ENCODE data around the gene PDX1. TPM values are rescaled to one million over a fixed set of nuclear protein-coding genes. Genes with fewer than 3 reads are reported as not detected.

The PDX1 gene
- total RNA-seq, 5 donors from 2014 or later (not counting 1 experiment from before 2014, with no cell fraction given): not detected

GRCh38 chr13:27971776-27972477 lies 52.1 kb downstream of the PDX1 start:
- Mint-ChIP-seq H3K4me3 (no peak overlapping the region), H3K36me3 (no peaks in the 10 kb centered on the region), H3K27me3 (peaks cover 64 to 87% of the 10 kb centered on the region in 2 donors), H3K4me1 (peaks cover 22 to 33% (median 31%) of the 10 kb centered on the region in 3 donors), H3K27ac (no peak overlapping the region), H3K9me3 (no peaks in the 10 kb centered on the region)
- ATAC-seq (replicated peaks in 1 of 4) (no peak), DNase-seq (no peak)
- CTCF ChIA-PET: no interaction called here
- H3K9me3 ChIP-seq: no peaks in the 10 kb centered on the region
- 54% methylated on average over 6 of the region's 7 CpGs for WGBS (ENCODE audit: insufficient coverage)
- no peak overlapping the region for H3K4me3 ChIP-seq (ENCODE audit: control insufficient read depth in 1 of 2, extremely low read depth in 1 of 2, low read length in 1 of 2)
- H3K4me1 ChIP-seq (ENCODE audit: control insufficient read depth in 1 of 2, extremely low read depth in 1 of 2, insufficient read depth in 2 of 2, low read length in 2 of 2): peaks cover 0 to 18% of the 10 kb centered on the region in 2 experiments
- H3K27me3 ChIP-seq (replicated peaks in 1 of 2; ENCODE audit: control insufficient read depth in 2 of 2, extremely low read depth in 1 of 2, insufficient read depth in 2 of 2, low read length in 1 of 2): peaks cover 17 to 84% of the 10 kb centered on the region in 2 experiments
- POLR2A ChIA-PET: no interaction called here
- no peak overlapping the region for H3K27ac ChIP-seq (ENCODE audit: low read length)
- H3K36me3 ChIP-seq (ENCODE audit: control insufficient read depth in 2 of 2, extremely low read depth in 1 of 2, insufficient read depth in 1 of 2, low read length in 1 of 2): no peaks in the 10 kb centered on the region

DNA sequence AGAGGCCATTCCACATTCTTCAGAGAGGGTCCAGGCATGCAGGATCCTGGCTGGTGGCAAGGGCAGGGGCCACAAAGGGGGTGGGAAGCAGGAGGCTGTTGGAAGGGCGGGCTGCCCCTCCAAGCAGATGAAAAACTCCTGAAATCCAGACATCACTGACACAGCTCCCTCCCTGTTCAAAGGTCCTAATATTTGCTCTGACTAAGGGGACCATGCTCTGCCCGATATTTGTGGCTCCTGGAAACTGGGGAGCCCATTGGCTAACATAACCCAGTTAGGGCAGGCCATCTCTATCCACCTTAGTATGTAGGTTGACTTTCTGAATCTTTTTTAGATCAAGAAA lies 52.6 kb downstream of the PDX1 start:
- Mint-ChIP-seq H3K4me3 (no peak overlapping the region), H3K9me3 (no peaks in the 10 kb centered on the region), H3K4me1 (peaks cover 21 to 29% (median 26%) of the 10 kb centered on the region in 3 donors), H3K27me3 (peaks cover 64 to 87% of the 10 kb centered on the region in 2 donors), H3K36me3 (no peaks in the 10 kb centered on the region), H3K27ac (no peak overlapping the region)
- peaks cover 0 to 16% of the 10 kb centered on the region in 2 experiments for H3K4me1 ChIP-seq (ENCODE audit: control insufficient read depth in 1 of 2, extremely low read depth in 1 of 2, insufficient read depth in 2 of 2, low read length in 2 of 2)
- ATAC-seq (replicated peaks in 1 of 4) (no peak), DNase-seq (no peak)
- WGBS (ENCODE audit: insufficient coverage): 83% methylated on average over 1 of the region's 2 CpGs
- H3K9me3 ChIP-seq: no peaks in the 10 kb centered on the region
- CTCF ChIA-PET: no interaction called here
- no peak overlapping the region for H3K27ac ChIP-seq (ENCODE audit: low read length)
- no peak overlapping the region for H3K4me3 ChIP-seq (ENCODE audit: control insufficient read depth in 1 of 2, extremely low read depth in 1 of 2, low read length in 1 of 2)
- peaks cover 20 to 84% of the 10 kb centered on the region in 2 experiments for H3K27me3 ChIP-seq (replicated peaks in 1 of 2; ENCODE audit: control insufficient read depth in 2 of 2, extremely low read depth in 1 of 2, insufficient read depth in 2 of 2, low read length in 1 of 2)
- H3K36me3 ChIP-seq (ENCODE audit: control insufficient read depth in 2 of 2, extremely low read depth in 1 of 2, insufficient read depth in 1 of 2, low read length in 1 of 2): no peaks in the 10 kb centered on the region
- POLR2A ChIA-PET: no interaction called here

- Mint-ChIP-seq H3K27me3 (peaks cover 60 to 84% of the 10 kb centered on the region in 2 donors), H3K36me3 (no peaks in the 10 kb centered on the region), H3K4me3 (no peak overlapping the region), H3K9me3 (no peaks in the 10 kb centered on the region), H3K4me1 (peaks cover 14 to 25% (median 22%) of the 10 kb centered on the region in 3 donors), H3K27ac (no peak overlapping the region)
- WGBS (ENCODE audit: insufficient coverage): 47% methylated on average over 4 of the region's 5 CpGs
- Histone ChIP-seq H3K27ac (ENCODE audit: low read length) (no peak overlapping the region), H3K9me3 (no peaks in the 10 kb centered on the region), H3K4me3 (ENCODE audit: control insufficient read depth in 1 of 2, extremely low read depth in 1 of 2, low read length in 1 of 2) (no peak overlapping the region), H3K4me1 (ENCODE audit: control insufficient read depth in 1 of 2, extremely low read depth in 1 of 2, insufficient read depth in 2 of 2, low read length in 2 of 2) (peaks cover 0 to 8% of the 10 kb centered on the region in 2 experiments), H3K36me3 (ENCODE audit: control insufficient read depth in 2 of 2, extremely low read depth in 1 of 2, insufficient read depth in 1 of 2, low read length in 1 of 2) (no peaks in the 10 kb centered on the region), H3K27me3 (replicated peaks in 1 of 2; ENCODE audit: control insufficient read depth in 2 of 2, extremely low read depth in 1 of 2, insufficient read depth in 2 of 2, low read length in 1 of 2) (peaks cover 20 to 81% of the 10 kb centered on the region in 2 experiments)
- ChIA-PET CTCF (no interaction called here), POLR2A (no interaction called here)
- no peak for ATAC-seq (replicated peaks in 1 of 4)
- no peak for DNase-seq
Observed at GRCh38 chr13:27973291-27973690, 53.5 kb downstream of the PDX1 start.

DNA sequence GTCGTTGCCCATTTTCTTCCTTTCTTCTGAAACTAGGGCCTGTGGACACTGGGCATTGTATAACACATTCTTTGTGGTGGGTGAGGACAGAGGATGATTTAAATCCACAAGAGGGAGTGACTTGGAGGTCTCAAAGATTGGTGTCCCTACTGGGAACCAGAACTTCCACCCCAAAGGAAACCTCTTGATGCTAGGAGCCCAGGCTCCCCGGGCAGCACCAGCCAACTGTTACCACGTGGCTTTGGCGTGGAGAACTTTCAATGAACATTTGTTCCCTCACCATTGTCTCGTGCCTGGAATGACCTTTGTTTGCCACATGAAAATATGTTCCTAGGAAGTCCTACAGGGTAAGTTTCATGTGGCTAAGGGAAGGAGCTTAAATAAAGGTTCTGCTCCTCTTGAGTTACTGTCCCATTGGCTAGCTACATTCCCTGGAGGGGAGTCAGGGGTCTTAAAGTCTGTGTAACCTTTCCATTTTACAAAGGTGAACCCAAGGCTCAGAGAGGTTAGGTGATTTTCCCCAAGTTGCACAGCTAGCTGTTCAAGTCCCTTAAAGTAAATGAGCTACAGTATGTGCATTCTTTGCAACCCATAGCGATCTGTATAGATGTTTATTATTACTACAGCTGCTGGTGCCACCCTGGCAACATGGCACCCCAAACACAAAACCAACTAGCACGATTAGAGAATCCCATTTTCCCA lies 54.3 kb downstream of the PDX1 start:
- Mint-ChIP-seq H3K36me3 (no peaks in the 10 kb centered on the region), H3K27me3 (peaks cover 63 to 90% of the 10 kb centered on the region in 2 donors), H3K9me3 (no peaks in the 10 kb centered on the region), H3K4me3 (no peak overlapping the region), H3K4me1 (peaks cover 14 to 31% (median 28%) of the 10 kb centered on the region in 3 donors), H3K27ac (no peak overlapping the region)
- DNase-seq (no peak), ATAC-seq (replicated peaks in 1 of 4) (no peak)
- WGBS (ENCODE audit: insufficient coverage): 26% methylated on average over 2 of the region's 7 CpGs
- Histone ChIP-seq H3K36me3 (ENCODE audit: control insufficient read depth in 2 of 2, extremely low read depth in 1 of 2, insufficient read depth in 1 of 2, low read length in 1 of 2) (no peaks in the 10 kb centered on the region), H3K9me3 (no peaks in the 10 kb centered on the region), H3K27ac (ENCODE audit: low read length) (no peak overlapping the region), H3K4me1 (ENCODE audit: control insufficient read depth in 1 of 2, extremely low read depth in 1 of 2, insufficient read depth in 2 of 2, low read length in 2 of 2) (peaks cover 0 to 14% of the 10 kb centered on the region in 2 experiments), H3K4me3 (ENCODE audit: control insufficient read depth in 1 of 2, extremely low read depth in 1 of 2, low read length in 1 of 2) (no peak overlapping the region), H3K27me3 (replicated peaks in 1 of 2; ENCODE audit: control insufficient read depth in 2 of 2, extremely low read depth in 1 of 2, insufficient read depth in 2 of 2, low read length in 1 of 2) (peaks cover 24 to 84% of the 10 kb centered on the region in 2 experiments)
- ChIA-PET POLR2A (no interaction called here), CTCF (no interaction called here)

Other genes starting within 250 kb of the PDX1 start
- gene GSX1, start 127.5 kb upstream of the PDX1 start, total RNA-seq: not detected
- under 1 TPM in 2 of 5 donors, not detected in 3; 0.09 to 0.35 TPM for gene CDX2, start 49.3 kb downstream of the PDX1 start, total RNA-seq
- gene URAD, start 68.7 kb downstream of the PDX1 start, total RNA-seq: not detected
- gene FLT3, start 180.6 kb downstream of the PDX1 start, total RNA-seq: under 1 TPM; 0.13 to 0.48 (median 0.26) TPM
- 10 to 100 TPM; 62.9 to 79.6 (median 69.3) TPM for gene PAN3, start 218.5 kb downstream of the PDX1 start, total RNA-seq